ENCODE measurements around the gene PRRC2B.

DNA sequence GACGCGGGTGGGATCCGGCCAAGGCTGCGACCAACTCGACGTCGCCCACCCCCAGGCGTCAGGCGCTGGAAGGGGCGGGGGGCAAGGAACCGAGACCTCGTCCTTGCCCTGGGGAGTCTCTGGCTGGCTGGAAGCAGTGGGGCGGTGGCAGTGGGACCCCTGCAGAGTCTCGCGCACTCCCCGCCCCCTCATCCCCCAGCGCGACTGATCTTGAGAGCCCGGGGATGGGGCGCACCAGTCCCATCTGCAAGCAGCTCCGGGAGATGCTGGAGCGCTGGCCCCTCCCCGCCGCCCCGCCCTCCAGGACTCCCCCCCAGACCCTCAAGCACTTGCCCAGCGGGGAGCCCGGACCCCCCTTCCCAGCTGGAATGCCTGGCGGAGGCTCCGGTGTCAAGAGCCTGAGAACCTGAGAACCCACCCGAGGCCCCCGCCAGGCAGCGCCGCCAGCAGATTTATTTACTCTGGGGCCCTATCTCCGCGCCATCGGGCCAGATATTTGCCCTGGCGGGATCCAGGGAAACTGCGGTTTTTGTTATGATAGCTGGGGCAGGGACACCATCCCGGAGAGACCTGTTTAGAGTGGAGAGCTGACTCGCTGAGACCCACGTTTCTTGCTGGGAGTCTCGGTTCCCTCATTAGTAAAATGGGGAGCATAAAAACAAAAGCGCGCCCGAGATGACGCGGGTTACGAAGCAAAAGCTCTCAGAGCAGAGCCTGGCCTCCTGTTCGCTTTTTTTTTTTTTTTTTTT lies 152.6 kb downstream of the PRRC2B start:
- TF ChIP-seq, protein P1, sequence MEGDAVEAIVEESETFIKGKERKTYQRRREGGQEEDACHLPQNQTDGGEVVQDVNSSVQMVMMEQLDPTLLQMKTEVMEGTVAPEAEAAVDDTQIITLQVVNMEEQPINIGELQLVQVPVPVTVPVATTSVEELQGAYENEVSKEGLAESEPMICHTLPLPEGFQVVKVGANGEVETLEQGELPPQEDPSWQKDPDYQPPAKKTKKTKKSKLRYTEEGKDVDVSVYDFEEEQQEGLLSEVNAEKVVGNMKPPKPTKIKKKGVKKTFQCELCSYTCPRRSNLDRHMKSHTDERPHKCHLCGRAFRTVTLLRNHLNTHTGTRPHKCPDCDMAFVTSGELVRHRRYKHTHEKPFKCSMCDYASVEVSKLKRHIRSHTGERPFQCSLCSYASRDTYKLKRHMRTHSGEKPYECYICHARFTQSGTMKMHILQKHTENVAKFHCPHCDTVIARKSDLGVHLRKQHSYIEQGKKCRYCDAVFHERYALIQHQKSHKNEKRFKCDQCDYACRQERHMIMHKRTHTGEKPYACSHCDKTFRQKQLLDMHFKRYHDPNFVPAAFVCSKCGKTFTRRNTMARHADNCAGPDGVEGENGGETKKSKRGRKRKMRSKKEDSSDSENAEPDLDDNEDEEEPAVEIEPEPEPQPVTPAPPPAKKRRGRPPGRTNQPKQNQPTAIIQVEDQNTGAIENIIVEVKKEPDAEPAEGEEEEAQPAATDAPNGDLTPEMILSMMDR (IDR thresholded peaks at IDR 0.05): no peak
- no peak for TF ChIP-seq POLR2A (IDR thresholded peaks at IDR 0.05)

Measured in right lobe of liver (tissue), 4 donors.